OCI-LY3 (cell line): ENCODE results near the gene MYT1.

Experiments
- CTCF ChIP-seq: fragments of 200-600, 300-600 bp; sonication (generic); IDR thresholded peaks from 2 replicates; pipeline ENCODE4 v1.5.1; 2014; ENCODE audit warnings: antibody characterized with exemption, low read length, low read depth
- EZH2phosphoT487 ChIP-seq: fragments of 200-600 bp; shearing (Covaris generic); IDR thresholded peaks from 2 replicates; pipeline ENCODE4 v1.6.1; 2018; ENCODE audit warnings: antibody characterized with exemption, mixed run types, low read depth

GRCh38 chr20:64160526-64161355 is 3.5 kb upstream of the MYT1 start:
- TF ChIP-seq CTCF (no peak), EZH2phosphoT487 (no peak)
